Measurements from ENCODE around the gene HOXA2.

HOXA2 gene

GRCh38 chr7:27124902-27125689 lies 22.6 kb upstream of the HOXA2 start:
- no peak for DNase-seq (ENCODE audit: low read depth)

GRCh38 chr7:27124096-27124901 lies 21.8 kb upstream of the HOXA2 start:
- no peak for DNase-seq (ENCODE audit: low read depth)

GRCh38 chr7:27123477-27124053 lies 21.1 kb upstream of the HOXA2 start:
- no peak for DNase-seq (ENCODE audit: low read depth)

- DNase-seq (ENCODE audit: low read depth) = no peak
These were observed 20.6 kb upstream of the HOXA2 start for GRCh38 chr7:27123007-27123476.

- no peak for DNase-seq (ENCODE audit: low read depth)
These were observed 19.8 kb upstream of the HOXA2 start for GRCh38 chr7:27122077-27122910.

- no peak for DNase-seq (ENCODE audit: low read depth)
These were observed 19.2 kb upstream of the HOXA2 start for GRCh38 chr7:27121684-27122076.

GRCh38 chr7:27119412-27119911 lies 17.0 kb upstream of the HOXA2 start:
- DNase-seq (ENCODE audit: low read depth) = no peak

GRCh38 chr7:27118580-27118979 lies 16.1 kb upstream of the HOXA2 start:
- no peak for DNase-seq (ENCODE audit: low read depth)

- DNase-seq (ENCODE audit: low read depth) = no peak
These were observed 15.5 kb upstream of the HOXA2 start for GRCh38 chr7:27117887-27118491.

GRCh38 chr7:27116962-27117886 lies 14.7 kb upstream of the HOXA2 start:
- no peak for DNase-seq (ENCODE audit: low read depth)

- no peak for DNase-seq (ENCODE audit: low read depth)
These were observed 13.8 kb upstream of the HOXA2 start for GRCh38 chr7:27116031-27116961.

- no peak for DNase-seq (ENCODE audit: low read depth)
These were observed 12.9 kb upstream of the HOXA2 start for GRCh38 chr7:27115221-27116026.

GRCh38 chr7:27114881-27115220 lies 12.4 kb upstream of the HOXA2 start:
- no peak for DNase-seq (ENCODE audit: low read depth)

GRCh38 chr7:27113991-27114769 lies 11.7 kb upstream of the HOXA2 start:
- DNase-seq (ENCODE audit: low read depth) = no peak

GRCh38 chr7:27112955-27113949 lies 10.8 kb upstream of the HOXA2 start:
- DNase-seq (ENCODE audit: low read depth) = no peak

- DNase-seq (ENCODE audit: low read depth) = no peak
These were observed 9.9 kb upstream of the HOXA2 start for GRCh38 chr7:27112361-27112760.
